HEK293 (cell line): Measurements from ENCODE around the gene CDK5R1.

Experiments used
- AEBP2 ChIP-seq: fragments of 450-650 bp; formaldehyde crosslinking; IDR thresholded peaks from 2 replicates; pipeline ENCODE4 v1.5.1; 2016; ENCODE audit warnings: missing biosample characterization, missing genetic modification characterization, borderline replicate concordance
- CTCF ChIP-seq: fragments of 450-650 bp; formaldehyde crosslinking; IDR thresholded peaks from 2 replicates; pipeline ENCODE4 v1.5.1; 2016; ENCODE audit warnings: missing biosample characterization, missing genetic modification characterization
- EGR2 ChIP-seq: fragments of 450-650 bp; formaldehyde crosslinking; IDR thresholded peaks from 2 replicates; pipeline ENCODE4 v1.5.1; 2016; ENCODE audit warnings: low read depth, missing biosample characterization, missing genetic modification characterization
- GLIS2 ChIP-seq: fragments of 450-650 bp; formaldehyde crosslinking; IDR thresholded peaks from 2 replicates; pipeline ENCODE4 v1.5.1; 2016; ENCODE audit warnings: missing biosample characterization, missing genetic modification characterization
- HOXD13 ChIP-seq: sonication (generic); formaldehyde crosslinking; IDR thresholded peaks from 2 replicates; pipeline ENCODE4 v1.8.0; 2022; ENCODE audit warnings: missing genetic modification reagents, borderline replicate concordance
- MZF1 ChIP-seq: fragments of 450-650 bp; formaldehyde crosslinking; IDR thresholded peaks from 2 replicates; pipeline ENCODE4 v1.5.1; 2017; ENCODE audit warnings: missing biosample characterization, missing genetic modification characterization, borderline replicate concordance
- PRDM2 ChIP-seq: fragments of 450-650 bp; formaldehyde crosslinking; IDR thresholded peaks from 2 replicates; pipeline ENCODE4 v1.5.1; 2016; ENCODE audit warnings: missing biosample characterization, missing genetic modification characterization, borderline replicate concordance
- PRDM4 ChIP-seq: fragments of 450-650 bp; formaldehyde crosslinking; IDR thresholded peaks from 2 replicates; pipeline ENCODE4 v1.5.1; 2017; ENCODE audit warnings: missing biosample characterization, missing genetic modification characterization
- YY1 ChIP-seq: fragments of 450-650 bp; formaldehyde crosslinking; IDR thresholded peaks from 2 replicates; pipeline ENCODE4 v1.5.1; 2018; ENCODE audit warnings: missing biosample characterization, missing genetic modification characterization
- ZBTB21 ChIP-seq: fragments of 450-650 bp; formaldehyde crosslinking; IDR thresholded peaks from 2 replicates; pipeline ENCODE4 v1.5.1; 2017; ENCODE audit warnings: missing biosample characterization, missing genetic modification characterization
- ZBTB8A ChIP-seq: fragments of 450-650 bp; formaldehyde crosslinking; IDR thresholded peaks from 2 replicates; pipeline ENCODE4 v1.5.1; 2016; ENCODE audit warnings: missing biosample characterization, missing genetic modification characterization
- ZNF341 ChIP-seq: fragments of 450-650 bp; formaldehyde crosslinking; IDR thresholded peaks from 2 replicates; pipeline ENCODE4; 2016; ENCODE audit warnings: low read depth, missing biosample characterization, missing genetic modification characterization
- ZNF549 ChIP-seq: fragments of 450-650 bp; IDR thresholded peaks from 2 replicates; pipeline ENCODE4 v1.5.1; 2018; ENCODE audit warnings: missing biosample characterization, missing genetic modification characterization, mild to moderate bottlenecking, inconsistent platforms, moderate library complexity
- ZNF610 ChIP-seq: fragments of 450-650 bp; formaldehyde crosslinking; IDR thresholded peaks from 2 replicates; pipeline ENCODE4 v1.5.1; 2016; ENCODE audit warnings: missing biosample characterization, missing genetic modification characterization, borderline replicate concordance
- ZNF747 ChIP-seq: fragments of 450-650 bp; formaldehyde crosslinking; IDR thresholded peaks from 2 replicates; pipeline ENCODE4 v1.5.1; 2016; ENCODE audit warnings: missing biosample characterization, missing genetic modification characterization
- ZNF768 ChIP-seq: fragments of 450-650 bp; formaldehyde crosslinking; IDR thresholded peaks from 2 replicates; pipeline ENCODE4 v1.5.1; 2018; ENCODE audit warnings: missing biosample characterization, mild to moderate bottlenecking, missing genetic modification characterization
- ZNF785 ChIP-seq: fragments of 450-650 bp; formaldehyde crosslinking; IDR thresholded peaks from 2 replicates; pipeline ENCODE4 v1.5.1; 2016; ENCODE audit warnings: missing biosample characterization, missing genetic modification characterization
- ZSCAN5A ChIP-seq: fragments of 450-650 bp; formaldehyde crosslinking; IDR thresholded peaks from 2 replicates; pipeline ENCODE4 v1.5.1; 2016; ENCODE audit warnings: missing biosample characterization, missing genetic modification characterization
- TF ChIP-seq, protein P1 (sequence below): fragments of 450-650 bp; formaldehyde crosslinking; IDR thresholded peaks from 2 replicates; pipeline ENCODE4 v1.5.1; 2016; ENCODE audit warnings: missing biosample characterization, missing genetic modification characterization
- TF ChIP-seq, protein P2 (sequence below): fragments of 450-650 bp; formaldehyde crosslinking; conservative IDR thresholded peaks from 2 replicates; pipeline ENCODE4 v1.5.1; 2016; ENCODE audit warnings: low read depth, missing biosample characterization, missing genetic modification characterization

Gene CDK5R1

DNA sequence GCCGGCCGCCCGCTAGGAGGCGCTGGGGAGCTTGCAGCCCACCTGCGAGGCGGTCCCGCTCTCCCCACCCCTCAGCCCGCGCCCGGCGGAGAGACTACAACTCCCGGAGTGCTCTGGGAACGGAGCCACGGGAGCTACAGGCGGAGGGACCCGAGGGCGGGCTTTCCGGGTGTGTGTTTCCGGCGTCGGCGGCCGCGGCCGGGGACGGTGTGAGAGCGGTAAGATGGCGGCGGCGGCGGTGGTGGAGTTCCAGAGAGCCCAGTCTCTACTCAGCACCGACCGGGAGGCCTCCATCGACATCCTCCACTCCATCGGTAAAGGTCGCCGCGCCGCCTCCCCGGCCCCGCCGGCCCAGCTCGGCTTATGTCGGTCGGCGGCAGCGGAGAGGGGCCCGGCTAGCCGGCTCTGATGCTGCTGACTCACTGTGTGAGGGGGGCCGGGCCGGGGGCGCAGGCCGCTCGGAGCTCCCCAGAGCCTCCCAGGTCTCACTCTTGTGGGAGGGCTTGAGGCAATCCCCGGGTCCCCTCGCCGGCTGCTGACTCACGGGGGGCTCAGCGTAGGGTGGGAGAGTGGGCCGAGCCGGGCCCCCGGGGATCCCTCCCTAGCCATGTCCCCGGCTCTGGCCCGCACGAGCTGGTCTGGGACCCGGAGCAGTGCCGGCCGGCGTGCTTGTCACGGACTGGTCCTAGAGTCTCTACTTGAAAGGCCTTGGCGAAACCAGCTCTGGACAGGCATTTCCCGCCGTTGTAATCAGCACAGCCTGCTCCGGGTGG, 42.3 kb upstream of the CDK5R1 start, which contains the start of gene PSMD11 (continued):
- TF ChIP-seq AEBP2 (tag by site-specific recombination) (no peak), ZNF341 (tag by site-specific recombination) (no peak), ZSCAN5A (tag by site-specific recombination) (0 out of 2 replicates have a peak, but pooled peaks have one; percentile 42), MZF1 (tag by site-specific recombination) (no peak), ZNF747 (tag by site-specific recombination) (no peak), ZBTB8A (tag by site-specific recombination) (no peak; the same call in 1 of the 2 replicates), HOXD13 (no peak), PRDM2 (tag by site-specific recombination) (no peak), PRDM4 (tag by site-specific recombination) (no peak), YY1 (tag by site-specific recombination) (peak; percentile 91), CTCF (peak; percentile 97), ZNF549 (tag by site-specific recombination) (no peak), GLIS2 (peak; percentile 73), ZNF610 (tag by site-specific recombination) (peak; percentile 53; the same call in 1 of the 2 replicates), EGR2 (tag by site-specific recombination) (peak; percentile 70; the same call in 1 of the 2 replicates), ZNF768 (tag by site-specific recombination) (no peak), ZBTB21 (tag by site-specific recombination) (0 out of 2 replicates have a peak, but pooled peaks have one; percentile 17), ZNF785 (tag by site-specific recombination) (no peak)
- TF ChIP-seq, protein P1, sequence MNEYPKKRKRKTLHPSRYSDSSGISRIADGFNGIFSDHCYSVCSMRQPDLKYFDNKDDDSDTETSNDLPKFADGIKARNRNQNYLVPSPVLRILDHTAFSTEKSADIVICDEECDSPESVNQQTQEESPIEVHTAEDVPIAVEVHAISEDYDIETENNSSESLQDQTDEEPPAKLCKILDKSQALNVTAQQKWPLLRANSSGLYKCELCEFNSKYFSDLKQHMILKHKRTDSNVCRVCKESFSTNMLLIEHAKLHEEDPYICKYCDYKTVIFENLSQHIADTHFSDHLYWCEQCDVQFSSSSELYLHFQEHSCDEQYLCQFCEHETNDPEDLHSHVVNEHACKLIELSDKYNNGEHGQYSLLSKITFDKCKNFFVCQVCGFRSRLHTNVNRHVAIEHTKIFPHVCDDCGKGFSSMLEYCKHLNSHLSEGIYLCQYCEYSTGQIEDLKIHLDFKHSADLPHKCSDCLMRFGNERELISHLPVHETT (tag by site-specific recombination) = peak; percentile 81; the same call in 1 of the 2 replicates
- TF ChIP-seq, protein P2, sequence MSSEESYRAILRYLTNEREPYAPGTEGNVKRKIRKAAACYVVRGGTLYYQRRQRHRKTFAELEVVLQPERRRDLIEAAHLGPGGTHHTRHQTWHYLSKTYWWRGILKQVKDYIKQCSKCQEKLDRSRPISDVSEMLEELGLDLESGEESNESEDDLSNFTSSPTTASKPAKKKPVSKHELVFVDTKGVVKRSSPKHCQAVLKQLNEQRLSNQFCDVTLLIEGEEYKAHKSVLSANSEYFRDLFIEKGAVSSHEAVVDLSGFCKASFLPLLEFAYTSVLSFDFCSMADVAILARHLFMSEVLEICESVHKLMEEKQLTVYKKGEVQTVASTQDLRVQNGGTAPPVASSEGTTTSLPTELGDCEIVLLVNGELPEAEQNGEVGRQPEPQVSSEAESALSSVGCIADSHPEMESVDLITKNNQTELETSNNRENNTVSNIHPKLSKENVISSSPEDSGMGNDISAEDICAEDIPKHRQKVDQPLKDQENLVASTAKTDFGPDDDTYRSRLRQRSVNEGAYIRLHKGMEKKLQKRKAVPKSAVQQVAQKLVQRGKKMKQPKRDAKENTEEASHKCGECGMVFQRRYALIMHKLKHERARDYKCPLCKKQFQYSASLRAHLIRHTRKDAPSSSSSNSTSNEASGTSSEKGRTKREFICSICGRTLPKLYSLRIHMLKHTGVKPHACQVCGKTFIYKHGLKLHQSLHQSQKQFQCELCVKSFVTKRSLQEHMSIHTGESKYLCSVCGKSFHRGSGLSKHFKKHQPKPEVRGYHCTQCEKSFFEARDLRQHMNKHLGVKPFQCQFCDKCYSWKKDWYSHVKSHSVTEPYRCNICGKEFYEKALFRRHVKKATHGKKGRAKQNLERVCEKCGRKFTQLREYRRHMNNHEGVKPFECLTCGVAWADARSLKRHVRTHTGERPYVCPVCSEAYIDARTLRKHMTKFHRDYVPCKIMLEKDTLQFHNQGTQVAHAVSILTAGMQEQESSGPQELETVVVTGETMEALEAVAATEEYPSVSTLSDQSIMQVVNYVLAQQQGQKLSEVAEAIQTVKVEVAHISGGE (tag by site-specific recombination) = peak; percentile 99
